NCI-H146 treated with DMSO at 0.1 percent for 48 hours (cell line): ENCODE measurements around the gene RAB12.

ENCODE experiments used
- DNase-seq: peaks from one replicate; lab custom pipeline; 2025; ENCODE audit not compliant: unreplicated experiment; lab: John Stamatoyannopoulos, UW

RAB12 gene

DNA sequence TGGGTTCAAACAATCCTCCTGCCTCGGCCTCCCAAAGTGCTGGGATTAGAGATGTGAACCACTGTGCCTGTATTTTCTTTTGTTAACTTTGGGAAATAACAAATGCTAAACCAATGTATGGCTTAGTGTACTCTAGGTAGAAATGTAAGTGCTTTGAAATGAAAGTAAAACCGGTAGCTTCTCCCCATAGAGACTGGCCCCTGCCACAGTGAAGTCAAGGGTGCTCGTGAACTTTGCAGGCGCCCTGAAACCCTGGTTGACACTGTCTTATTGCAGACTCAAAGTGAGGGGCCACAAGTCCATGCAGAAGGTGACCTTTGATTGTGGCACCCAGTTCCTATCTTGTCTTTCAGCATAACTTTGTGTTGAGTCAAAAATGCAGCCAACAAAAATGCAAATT is 72.0 kb downstream of the RAB12 start:
- DNase-seq: no peak

DNA sequence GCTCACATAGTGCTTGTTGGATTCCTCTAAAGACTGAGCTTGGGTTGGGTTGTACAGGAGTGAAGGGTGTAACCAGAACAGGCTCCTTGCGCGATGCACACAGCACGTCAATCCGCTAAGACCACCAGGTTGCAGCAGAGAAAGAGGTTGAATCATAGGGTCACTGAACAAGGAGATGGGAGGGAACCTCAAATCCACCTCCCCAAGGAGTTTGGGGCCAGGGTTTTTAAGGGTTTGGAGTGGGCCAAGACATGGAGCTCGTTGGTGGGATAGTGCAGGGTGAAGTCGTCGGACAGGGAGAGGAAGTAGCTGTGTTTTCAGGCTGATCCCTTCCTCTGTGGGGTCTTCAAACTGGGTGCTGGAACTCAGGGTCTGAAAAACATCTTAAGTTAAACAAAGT is 75.3 kb downstream of the RAB12 start:
- no peak for DNase-seq

DNA sequence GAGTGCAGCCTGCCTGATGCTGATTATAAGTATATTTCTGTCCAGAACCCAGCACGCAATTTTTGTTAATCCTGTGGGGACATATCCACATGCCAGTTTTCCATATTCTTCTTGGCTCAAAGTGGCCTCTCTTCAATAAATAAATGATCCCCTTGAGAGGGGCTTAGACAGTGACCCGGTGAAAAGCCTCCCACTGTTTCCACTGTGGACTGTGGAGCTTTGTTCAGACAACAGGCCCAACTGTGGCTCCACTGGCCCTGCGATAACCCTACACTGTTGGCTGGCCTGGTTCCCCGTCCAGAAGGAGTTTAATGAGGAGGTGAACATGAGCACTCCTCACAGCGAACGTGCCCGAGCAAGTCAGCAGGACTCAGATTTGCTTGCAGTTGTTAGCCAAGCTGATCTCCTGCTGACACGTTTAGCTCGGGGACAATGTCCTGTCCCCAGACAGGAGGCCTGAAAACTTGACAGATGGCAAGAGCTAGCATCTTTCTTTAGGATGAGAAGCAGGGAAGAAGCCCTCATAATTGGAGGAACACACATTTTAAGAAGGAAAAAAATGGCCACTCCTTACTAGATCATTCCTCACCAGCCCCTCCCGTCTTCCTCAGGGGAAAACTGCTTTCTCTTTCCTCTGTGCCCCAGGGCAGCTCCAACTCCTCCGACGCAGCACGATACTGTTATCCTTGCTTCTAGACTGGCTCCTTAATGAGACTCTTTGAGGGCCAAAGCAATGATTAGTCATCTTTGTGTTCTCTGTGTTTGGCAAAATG is 76.1 kb downstream of the RAB12 start:
- DNase-seq: peak; percentile 90

DNA sequence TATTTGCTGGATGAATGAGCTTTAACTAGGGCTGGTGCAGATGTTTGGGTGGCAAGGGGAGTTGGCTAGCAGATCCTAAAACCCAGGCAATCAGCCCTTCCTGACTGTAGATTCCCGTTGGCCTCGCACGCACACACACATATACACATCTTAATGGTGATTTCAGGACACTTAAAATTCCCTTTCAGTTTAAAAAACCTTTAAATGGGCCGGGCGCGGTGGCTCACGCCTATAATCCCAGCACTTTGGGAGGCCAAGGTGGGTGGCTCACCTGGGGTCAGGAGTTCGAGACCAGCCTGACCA is 76.6 kb downstream of the RAB12 start:
- no peak for DNase-seq

DNA sequence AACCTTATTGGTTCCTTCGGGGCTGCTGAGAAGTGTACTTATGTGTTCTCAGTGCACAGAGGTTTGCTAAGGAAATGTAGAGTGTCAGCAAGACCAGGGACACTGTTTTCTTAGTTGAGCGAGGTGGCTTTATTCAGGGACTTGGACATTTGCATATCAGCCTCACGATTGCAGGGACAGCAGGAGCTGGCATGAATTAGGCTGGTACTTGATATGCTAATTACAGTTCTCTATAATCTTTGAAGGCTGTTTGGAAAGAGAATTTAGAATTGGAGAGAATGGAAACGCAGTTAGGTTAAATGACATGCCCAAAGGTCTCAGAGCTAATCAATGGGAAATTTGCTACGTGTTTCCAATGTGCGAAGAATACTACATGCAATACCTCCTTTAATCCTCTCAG is 77.4 kb downstream of the RAB12 start:
- DNase-seq: no peak

DNA sequence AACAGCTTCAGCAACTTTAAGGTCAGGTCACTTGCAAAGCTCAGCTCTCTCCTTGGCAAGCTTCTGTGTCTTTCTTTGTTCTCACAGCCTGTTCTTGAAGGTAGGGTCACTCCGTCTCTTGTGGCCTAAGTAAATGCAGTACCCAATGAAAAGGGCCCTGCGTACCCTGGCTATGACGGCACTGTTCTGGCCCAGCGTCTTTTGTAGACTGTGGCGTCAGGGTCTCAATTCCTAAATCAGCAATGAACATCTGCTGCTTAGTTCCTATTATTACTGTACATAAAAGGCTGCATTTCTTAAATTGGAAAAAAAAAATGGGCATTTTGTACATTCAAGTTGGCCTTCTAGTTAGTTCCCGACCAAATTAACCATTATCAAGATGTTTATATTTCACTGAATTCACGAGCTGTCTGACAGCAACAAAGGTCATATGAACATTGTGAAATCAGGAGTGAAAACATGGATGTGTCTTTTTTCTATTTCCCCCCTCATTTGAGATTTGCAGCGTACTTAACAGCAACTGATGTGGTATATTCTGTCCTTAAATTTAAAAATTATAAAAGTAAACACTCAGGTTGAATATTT is 79.1 kb downstream of the RAB12 start:
- DNase-seq: no peak

DNA sequence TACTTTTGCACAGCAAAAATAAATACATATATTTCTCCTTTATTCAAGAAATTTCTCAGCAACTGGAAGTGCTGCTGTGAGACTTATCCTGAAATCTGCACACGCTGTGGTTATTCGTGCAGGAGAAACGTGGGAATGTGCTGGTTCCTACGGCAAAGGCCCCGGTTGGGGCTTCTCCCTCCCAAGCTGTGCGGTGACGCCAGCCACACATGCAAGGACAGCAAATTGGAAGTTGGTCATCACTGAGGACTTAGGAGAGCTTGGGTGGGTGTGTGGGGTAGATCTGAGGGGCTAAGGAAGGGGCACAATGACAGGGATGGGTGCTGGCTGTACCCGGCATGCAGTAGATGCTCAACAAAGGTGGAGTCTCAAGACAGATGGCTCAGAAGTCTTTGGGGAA is 79.6 kb downstream of the RAB12 start:
- no peak for DNase-seq
